ENCODE measurements around the gene ZBTB7A.

The ZBTB7A gene

GRCh38 chr19:4035582-4035981 lies 31.1 kb downstream of the ZBTB7A start:
- no peak for DNase-seq (ENCODE audit: low read depth)
- TF ChIP-seq CTCF (IDR thresholded peaks at IDR 0.05; ENCODE audit: control insufficient read depth, extremely low read depth, insufficient read depth) = no peak
- H3K4me3 ChIP-seq (ENCODE audit: low read depth, low read length) = no peak overlapping the region

DNA sequence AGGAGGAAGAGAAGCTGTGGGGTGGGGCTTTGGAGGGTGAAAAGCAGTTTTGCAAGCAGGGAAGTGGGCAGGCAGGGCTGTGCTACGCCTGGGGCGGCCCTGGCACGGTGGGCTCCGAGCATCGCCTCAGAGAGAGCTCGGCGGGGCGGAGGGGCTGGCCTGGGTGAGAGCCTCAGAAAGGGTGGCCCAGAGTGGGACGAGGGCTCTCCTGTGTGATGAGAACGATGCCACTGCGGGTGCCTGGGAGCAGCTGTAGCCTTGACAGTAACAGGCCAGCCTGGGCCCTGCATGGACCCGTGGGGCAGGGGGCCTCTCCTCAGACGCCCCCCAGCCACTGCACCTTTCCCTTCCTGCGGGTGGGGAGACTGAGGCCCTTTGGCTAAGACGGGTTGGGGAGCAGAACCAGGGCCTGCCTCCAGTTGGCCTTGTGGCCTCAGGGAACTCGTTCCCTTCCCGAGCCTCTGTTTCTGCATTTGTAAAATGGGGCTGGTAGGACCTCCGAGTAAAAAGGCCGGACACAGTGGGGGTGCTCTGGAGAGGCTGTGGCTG lies 31.6 kb downstream of the ZBTB7A start:
- no peak overlapping the region for H3K4me3 ChIP-seq (ENCODE audit: low read depth, low read length)
- DNase-seq (ENCODE audit: low read depth) = no peak
- TF ChIP-seq CTCF (IDR thresholded peaks at IDR 0.05; ENCODE audit: control insufficient read depth, extremely low read depth, insufficient read depth) = no peak

DNA sequence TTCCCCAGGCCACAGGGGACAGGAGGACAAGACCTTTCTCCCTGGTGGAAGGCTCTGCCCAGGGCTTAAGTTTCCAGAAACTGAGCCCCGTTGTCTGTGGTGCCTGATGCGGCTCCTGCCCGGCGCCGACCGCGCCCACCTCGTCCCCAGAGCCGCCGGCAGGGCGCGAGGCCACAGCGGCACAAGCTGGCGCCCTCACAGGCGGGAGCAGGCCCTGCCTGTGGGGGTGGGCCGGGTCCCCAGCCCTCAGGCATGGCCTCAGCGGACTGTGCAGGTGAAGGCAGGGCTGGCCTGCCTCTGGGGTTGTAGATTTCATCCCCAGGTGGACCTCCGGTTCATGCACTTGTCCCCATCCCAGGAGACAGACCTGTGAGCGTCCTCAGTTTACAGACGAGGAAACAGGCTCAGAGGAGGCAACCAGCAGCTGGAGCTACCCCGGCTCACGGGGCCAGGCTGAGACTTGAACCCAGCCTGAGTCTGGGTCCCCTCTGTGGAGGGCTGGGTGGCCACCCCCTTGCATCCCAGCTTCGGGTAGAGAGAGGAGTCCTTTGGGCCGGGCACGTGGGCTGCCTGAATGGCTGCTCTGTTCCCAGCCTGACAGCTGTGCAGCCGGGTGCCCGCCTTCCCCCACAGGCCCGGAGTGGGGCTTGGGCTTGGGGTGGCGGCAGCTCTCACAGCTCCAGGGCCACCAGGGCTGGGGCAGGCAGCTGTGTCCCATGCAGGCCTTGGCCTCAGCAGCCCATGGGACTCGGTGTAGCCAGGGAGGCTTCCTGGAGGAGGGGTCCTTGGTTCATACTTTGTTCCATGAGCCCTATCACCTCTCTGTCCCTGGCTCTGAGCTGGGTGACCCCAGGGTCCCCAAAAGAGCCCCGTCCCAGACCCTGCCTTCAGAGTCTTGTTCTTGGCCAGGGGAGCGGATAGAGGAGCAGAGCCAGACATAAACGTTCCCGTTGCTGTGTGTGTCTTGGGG lies 32.4 kb downstream of the ZBTB7A start:
- DNase-seq (ENCODE audit: low read depth) = no peak
- TF ChIP-seq CTCF (IDR thresholded peaks at IDR 0.05; ENCODE audit: control insufficient read depth, extremely low read depth, insufficient read depth) = no peak
- no peak overlapping the region for H3K4me3 ChIP-seq (ENCODE audit: low read depth, low read length)

- no peak overlapping the region for H3K4me3 ChIP-seq (ENCODE audit: low read depth, low read length)
- DNase-seq (ENCODE audit: low read depth) = no peak
- TF ChIP-seq CTCF (IDR thresholded peaks at IDR 0.05; ENCODE audit: control insufficient read depth, extremely low read depth, insufficient read depth) = no peak
Measured at GRCh38 chr19:4033028-4033956, 33.4 kb downstream of the ZBTB7A start.

GRCh38 chr19:4032436-4032835 lies 34.3 kb downstream of the ZBTB7A start:
- no peak for DNase-seq (ENCODE audit: low read depth)
- TF ChIP-seq CTCF (IDR thresholded peaks at IDR 0.05; ENCODE audit: control insufficient read depth, extremely low read depth, insufficient read depth) = no peak
- H3K4me3 ChIP-seq (ENCODE audit: low read depth, low read length) = no peak overlapping the region

DNA sequence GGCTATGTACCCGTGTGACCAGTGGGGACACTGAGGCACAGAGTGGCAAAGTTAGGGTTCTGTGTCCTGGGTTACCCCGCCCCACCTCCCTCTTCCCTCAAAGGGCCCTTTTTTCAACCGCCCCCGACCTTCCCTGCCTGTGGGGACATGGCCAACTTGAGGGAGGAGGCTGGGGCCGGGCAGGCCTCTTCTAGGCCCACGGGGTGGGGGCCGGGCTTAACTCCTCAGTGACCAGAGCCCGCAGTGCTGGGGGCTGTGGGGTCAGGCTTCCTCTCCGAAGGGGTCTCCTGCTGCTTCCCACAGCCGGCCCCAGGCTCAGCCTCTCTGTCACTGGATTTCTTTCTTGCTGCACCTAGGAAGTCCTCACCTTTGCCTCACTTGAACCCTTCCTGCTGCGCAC lies 35.3 kb downstream of the ZBTB7A start:
- TF ChIP-seq CTCF (IDR thresholded peaks at IDR 0.05; ENCODE audit: control insufficient read depth, extremely low read depth, insufficient read depth) = no peak
- no peak for DNase-seq (ENCODE audit: low read depth)
- H3K4me3 ChIP-seq (ENCODE audit: low read depth, low read length) = no peak overlapping the region
